T-helper 1 cell (primary cell): ENCODE results near the gene PVR.
"Not testable (repeated sequence)": the region's sequence is repeated elsewhere in the genome, so short reads cannot be mapped to it uniquely, and the experiment has no call there.

Experiments
- DNase-seq, 5 donors: peaks; one replicate each; pipeline ENCODE4 v3.0.0-alpha.2; 2012 to 2020

The PVR gene

DNA sequence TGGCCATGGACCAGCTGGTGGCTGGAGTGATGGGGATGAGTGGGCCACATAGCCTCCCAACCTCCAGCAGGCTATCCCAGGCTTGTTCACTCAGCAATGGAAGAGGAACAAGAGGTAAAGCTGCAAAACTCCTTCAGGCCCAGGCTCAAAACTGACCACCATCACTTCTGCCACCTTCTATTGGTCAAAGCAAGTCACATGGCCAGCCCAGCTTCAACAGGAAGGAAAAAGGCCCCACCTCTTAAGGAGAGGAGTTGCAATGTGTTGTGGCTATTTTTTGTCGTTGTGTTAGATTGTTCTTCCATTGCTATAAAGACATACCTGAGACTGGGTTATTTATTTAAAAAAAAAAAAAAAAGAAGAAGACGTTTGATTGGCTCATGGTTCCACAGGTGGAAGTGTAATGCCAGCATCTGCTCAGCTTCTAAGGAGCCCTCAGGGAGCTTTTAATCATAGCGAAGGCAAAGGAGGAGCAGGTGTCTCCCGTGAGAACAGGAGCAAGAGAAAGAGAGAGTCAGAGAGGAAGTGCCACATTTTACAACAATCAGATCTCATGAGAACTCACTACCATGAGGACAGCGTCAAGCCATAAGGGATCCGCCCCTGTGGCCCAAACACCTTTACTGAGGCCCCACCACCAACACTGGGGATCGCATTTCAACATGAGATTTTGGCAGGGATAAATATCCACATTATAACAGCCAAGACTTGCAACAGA, 24.9 kb upstream of the PVR start:
- DNase-seq = no peak

DNA sequence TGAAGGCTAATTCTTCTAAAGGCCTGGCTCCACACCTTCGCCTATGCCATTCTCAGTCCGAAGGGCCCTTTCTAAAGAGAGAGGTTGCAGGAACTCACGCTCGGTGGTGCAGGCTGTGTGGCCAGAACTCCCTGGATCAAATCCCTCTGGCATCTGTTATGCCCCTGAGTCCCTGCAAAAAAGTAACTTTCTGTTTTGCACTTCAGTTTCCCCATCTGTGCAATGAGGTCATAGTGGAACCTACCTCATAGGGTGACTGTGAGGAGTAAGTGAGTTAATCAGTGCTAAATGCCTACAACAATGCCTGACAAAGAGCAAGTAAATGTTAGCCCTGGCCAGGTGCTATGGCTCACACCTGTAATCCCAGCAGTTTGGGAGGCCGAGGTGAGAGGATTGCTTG, 23.0 kb upstream of the PVR start:
- no peak for DNase-seq

DNA sequence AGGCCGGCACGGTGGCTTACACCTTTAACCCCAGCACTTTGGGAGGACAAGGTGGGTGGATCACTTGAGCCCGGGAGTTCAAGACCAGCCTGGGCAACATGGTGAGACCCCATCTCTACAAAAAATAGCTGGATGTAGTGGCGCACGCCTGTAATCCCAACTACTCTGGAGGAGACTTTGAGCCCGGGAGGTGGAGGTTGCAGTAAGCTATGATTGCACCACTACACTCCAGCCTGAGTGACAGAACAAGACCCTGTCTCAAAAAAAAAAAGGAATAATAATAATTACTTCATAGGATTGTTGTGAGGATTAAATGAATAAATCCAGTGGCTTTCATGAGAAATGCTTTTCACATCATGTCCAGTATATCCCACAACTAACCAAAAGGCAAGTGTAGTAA, 22.3 kb upstream of the PVR start:
- no peak for DNase-seq

DNA sequence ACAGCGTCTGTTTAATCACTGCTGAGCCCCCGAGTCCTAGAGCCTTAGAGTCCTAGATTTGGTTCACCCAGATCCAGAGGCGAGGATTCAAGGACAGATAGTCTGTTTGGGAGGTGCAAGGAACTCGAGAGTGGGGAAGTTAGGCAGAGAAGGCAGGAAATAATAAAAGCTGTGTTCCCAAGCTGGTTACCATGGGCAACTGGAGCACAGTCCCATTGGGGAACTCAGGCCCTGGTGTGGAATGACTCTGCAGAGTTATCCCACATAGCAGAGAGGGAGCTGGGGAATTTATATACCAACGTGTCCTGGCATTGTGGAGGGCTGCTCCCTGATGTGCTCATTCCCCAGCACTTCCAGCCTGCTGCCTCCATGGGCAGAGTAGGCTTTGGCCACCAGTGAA, 20.6 kb upstream of the PVR start:
- DNase-seq = no peak

DNA sequence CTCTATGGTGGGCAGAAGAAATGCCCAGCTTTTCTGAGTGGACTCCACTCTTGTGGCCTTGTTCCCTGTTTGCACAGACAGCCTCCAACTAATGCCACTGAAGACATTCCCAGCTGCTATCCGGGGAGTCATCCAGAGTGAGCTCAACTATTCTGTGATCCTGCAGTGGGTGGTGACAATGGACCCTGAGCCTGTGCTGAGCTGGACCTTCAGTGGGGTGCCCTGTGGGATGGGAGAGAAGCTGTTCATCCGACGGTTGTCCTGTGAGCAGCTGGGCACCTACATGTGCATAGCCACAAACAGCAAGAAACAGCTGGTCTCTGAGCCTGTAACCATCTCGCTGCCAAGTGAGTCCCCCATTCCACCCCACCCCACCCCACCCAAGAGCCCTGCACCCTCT, 20.1 kb upstream of the PVR start:
- DNase-seq = no peak

DNA sequence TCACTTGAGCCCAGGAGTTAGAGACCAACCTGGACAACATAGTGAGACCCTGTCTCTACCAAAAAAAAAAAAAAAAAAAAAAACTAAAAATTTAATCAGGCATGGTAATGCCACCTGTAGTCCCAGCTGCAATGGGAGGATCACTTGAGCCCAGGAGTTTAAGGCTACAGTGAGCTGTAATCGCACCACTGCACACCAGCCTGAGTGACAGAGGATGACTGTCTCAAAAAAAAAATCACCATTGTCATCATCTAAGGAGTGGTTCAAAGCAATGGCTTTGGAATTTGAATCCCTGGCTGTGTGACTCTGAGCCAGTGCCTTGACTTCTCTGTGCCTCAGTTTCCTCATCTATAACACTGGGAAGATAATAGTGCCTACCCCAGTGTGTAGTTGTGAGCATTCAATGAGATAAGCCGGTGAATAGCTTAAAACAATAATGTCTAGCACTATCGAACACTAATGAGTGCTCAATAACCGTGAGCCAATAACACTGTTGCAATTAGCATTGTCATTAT, 18.8 kb upstream of the PVR start:
- no peak for DNase-seq

DNA sequence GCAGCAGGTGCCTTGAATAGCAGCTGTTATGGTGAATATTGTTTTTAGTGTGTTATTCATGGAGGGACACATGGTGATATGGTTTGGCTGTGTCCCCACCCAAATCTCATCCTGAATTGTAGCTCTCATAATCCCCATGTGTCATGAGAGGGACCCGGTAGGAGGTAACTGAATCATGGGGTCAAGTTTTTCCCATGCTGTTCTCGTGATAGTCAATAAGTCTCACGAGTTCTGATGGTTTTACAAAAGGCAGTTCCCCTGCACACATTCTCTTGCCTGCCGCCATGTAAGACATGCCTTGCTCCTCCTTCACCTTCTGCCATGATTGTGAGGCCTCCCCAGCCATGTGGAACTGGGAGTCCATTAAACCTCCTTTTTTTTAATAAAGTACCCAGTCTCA, 18.1 kb upstream of the PVR start:
- DNase-seq = not testable (repeated sequence)

DNA sequence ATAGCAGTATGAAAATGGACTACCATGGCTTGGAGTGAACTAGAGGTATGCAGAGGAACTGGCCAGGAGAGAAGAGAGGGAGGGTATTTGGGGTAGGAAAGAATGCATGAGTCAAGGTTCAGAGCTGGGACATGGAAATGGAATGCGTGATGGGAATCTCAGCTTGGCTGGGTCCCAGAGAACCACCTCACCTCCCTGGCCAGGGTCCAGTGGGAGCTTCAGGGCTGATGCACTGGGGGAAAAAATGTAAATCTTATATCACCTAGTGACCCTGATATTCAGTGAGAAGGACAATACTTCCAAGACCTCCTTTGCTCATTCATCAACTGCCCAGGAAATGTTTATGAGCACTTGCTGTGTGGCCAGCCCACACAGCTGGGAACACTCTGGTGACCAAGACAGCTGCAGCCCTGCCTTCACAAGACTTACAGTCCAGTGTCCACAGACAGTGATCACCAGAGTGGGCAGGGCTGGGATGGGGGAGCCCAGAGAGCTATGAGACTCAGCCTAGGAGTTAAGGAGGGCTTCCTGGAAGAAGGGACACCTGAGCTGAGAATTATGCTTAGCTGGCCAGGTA, 17.6 kb upstream of the PVR start:
- DNase-seq = no peak

DNA sequence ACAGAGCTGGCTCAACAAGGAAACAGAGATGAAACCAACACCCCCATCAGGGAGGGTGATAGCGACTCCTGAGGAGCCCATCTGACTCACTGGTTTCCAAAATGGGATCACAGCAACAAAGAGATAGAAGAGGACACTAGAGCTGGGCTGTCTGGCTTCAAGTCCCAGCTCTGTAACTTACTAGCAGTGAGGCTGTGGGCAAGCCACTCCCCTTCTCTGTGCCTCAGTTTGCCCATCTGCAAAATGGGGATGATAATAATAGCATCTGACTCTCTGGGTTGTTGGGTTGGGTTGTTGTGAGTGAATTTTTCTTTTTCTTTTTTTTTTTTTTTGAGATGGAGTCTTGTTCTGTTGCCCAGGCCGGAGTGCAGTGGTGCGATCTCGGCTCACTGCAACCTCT, 16.1 kb upstream of the PVR start:
- DNase-seq = no peak

DNA sequence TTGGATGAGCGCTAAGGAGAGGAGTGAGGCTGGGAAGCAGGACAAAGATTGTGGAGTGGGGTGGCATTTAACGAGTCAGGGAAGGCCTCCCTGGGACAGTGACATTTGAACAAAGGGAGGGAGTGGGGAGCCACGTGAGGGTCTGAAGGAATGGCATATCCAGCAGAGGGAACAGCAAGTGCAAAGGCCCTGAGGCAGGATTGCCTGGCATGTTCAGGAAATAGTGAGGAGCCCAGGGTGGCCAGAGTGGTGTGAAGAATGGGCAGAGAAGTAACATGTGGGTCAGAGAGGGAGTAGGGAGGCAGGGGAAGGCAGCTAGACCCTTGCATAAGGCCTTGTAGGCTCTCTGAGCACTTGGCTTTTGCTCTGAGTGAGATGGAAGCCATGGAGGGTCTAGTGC, 14.9 kb upstream of the PVR start:
- no peak for DNase-seq

DNA sequence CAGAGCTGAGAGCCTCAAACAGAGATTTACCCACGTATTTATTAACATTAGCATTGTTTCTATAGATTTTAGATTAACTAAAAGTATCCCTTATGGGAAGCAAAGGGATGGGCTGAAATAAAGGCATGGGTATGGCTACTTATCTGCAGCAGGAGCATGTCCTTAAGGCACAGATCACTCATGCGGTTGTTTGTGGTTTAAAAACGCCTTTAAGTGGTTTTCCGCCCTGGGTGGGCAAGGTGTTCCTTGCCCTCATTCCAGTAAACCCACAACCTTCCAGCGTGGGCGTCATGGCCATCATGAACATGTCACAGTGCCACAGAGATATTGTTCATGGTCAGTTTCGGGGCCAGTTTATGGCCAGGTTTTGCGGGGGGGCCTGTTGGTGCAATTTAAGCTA, 12.1 kb upstream of the PVR start:
- DNase-seq = not testable (repeated sequence)

DNA sequence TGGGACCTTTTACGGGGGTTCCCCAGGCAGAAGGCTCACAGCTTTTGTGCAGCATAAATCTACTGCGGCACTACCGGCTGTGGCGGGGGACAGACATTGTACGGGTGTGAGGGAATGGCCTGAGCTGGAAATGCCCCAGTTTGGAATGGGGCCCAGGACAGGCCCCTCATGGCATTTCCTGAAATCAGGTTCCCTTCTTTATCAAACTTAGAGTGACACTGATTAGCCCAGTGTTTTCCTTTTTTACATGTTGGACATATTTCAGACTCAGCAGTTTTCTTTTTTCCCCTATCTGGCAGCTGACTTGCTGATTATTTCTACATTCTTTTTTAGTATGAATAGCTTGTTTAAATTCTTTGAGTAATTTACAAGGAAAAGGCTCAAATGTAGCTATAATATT, 9.7 kb upstream of the PVR start:
- not testable (repeated sequence) for DNase-seq

DNA sequence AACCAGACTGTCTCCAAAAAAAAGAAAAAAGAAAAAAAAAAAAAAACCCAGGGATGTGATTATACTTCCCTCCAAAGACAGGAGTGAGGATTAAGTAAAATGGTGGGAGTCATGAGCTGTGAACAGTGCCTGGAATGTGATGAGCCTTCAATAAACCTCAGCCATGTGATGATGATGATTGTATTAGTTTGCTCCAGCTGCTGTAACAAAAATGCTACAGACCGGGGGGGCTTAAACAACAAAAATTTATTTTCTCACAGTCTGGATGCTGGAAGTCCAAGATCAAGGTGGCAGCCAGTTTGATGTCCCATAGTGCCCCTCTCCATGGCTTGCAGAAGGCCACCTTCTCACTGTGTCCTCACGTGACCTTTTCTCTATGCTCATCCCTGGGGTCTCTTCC, 8.9 kb upstream of the PVR start:
- DNase-seq = no peak

DNA sequence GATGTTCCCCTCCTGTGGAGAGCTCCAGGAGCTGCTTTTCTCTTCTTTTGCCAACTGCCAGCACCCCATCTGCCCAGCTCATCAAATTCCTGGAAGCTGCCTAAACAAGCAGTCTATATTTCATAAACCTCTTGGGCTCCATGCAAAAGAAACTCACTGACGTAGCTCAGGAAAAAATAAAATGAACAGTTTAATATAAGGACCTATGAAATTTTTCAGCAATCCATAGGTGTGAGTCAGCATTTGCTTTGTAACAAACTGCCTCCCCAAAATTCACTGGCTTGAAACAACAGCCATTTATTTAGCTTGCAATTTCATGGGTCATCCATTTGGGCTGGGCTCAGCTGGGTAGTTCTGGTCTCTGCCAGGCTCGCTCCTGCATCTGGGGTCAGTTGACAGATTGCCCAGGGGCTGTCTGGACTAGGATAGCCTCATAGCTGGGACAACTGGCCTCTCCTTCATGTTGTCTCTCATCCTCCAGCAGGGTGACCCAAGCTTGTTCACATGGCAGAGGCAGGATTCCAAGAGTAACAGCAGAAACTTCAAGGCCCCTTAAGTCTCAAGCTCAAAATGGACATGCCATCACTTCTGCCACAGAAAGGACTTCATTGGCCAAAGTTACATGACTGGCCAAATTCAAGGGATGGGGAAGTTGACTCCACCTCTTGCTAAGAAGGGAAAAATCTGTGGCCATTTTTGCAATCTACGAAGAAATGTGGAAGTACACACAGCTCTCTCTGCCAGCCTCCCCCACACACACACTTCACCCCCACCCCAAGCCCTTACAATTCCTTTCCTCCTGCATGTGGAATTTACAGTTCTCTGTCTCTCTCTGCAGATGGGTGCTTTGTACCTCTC, 7.9 kb upstream of the PVR start:
- DNase-seq = no peak

DNA sequence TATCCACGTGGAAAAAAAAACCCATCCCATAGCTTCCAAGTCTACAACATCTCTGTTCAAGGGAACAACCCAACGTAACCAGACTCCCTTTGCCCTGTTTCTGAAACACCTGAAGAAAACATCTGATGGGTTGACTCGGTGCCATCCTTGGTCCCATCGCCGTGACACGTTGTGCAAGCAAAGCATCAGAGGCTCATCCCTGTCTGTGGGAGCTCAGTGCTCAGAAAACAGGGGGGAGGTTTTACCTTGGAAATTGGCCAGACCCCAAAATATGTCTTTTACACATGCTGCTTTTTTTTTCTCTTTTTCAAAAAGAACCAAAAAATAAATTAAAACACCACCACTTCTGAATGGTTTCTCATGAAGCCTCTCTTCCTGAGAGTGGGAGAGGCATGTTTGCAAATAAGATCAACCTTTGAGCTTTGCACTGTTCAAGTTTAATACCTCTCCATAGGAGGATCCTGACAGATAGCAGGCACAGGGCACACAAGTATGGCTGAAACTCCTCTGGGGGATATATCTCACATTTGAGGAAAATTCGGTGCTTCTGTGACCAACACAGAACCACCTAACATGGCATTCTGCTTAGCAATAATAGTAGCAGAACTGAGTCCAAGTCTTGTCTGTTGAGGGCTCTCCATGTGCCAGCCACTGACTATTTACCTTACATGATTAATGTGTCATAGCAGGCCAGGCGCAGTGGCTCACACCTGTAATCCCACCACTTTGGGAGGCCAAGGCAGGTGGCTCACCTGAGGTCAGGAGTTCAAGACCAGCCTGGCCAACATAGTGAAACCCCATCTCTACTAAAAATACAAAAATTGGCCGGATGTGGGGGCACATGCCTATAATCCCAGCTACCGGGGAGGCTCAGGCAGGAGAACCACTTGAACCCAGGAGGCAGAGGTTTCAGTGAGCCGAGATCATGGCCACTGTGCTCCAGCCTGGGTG, 7.0 kb upstream of the PVR start:
- DNase-seq = no peak

DNA sequence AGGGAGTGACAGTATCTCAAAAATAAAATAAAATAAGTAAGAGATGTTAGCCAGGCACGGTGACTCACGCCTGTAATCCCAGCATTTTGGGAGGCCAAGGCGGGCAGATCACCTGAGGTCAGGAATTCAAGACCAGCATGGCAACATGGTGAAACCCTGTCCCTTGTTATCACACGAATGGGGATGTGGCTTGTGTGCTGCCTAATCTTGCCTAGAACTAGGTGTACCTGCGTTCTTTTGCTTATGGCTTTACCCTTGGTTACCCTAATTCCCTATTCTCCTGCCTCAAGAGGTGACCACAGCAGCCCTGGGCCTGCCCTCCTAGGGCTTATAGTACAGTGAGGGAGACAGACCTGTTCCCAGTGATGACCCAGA, 6.3 kb upstream of the PVR start:
- DNase-seq = no peak

DNA sequence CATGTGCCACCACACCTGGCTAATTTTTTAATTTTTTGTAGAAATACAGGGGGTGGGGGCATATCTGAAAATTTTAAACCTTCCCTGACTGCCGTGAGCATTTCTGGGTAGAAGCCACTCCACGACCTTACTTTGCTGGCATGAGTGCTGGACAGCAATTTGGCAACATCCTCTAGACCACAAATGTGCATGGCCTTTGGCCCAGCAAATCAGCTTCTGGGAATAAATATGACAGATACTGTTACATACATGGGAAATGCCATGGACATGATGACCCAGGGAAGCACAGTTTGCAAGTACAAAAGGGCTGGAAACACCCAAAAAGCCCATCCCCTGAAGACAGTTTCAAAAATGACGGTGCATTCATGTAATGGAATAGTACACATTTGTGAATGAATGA, 3.2 kb upstream of the PVR start:
- DNase-seq = no peak

DNA sequence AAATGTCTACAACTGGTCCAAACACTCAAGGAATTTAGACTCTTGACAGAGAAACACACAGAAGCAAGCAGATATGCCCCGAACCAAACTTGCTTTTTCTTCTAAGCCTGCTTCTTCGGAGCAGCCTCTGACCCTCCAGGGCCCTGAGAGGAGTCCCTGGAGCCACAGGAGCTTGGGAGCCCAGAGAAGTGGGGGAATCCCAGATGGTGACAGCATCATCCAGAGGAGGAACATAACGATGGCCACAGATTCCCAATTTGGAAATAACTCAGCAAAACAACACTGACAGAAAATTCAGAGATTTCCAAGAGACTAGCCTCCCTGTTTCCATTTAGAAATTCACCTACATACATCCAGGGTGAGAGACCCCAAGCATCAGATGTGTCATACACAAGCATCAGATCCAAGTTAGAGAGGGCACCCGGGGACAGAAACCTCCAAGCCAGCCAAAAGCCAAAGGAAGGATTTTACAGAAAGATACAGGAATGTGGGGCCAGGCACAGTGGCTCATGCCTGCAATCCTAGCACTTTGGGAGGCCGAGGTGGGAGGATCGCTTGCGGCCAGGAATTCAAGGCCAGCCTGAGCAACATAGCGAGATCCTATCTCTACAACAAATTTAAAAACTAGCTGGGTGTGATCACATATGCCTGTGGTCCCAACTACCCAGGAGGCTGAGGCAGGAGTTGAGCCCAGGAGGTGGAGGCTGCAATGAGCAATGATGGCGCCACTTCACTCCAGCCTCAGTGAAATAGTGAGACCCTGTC, 2.0 kb upstream of the PVR start:
- DNase-seq = no peak

DNA sequence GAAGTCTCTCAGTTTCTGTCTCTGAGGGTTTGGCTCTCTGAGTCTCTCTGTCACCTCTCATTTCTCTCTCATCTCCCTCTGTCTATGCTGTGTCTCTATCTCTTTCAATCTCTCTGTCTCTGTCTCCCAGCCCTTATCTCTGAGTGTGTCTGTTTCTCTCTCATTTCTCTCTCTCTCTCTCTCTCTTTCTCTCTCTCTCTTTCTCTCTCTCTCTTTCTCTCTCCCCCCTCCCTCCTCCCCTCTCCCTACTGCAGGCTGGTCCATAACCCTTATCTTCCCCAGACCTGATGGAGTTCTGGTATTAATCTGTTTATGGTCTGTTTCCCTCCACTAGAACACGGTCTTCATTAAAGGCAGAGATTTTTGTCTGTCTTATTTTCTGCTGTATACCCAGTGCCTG, 1.3 kb upstream of the PVR start:
- no peak for DNase-seq

DNA sequence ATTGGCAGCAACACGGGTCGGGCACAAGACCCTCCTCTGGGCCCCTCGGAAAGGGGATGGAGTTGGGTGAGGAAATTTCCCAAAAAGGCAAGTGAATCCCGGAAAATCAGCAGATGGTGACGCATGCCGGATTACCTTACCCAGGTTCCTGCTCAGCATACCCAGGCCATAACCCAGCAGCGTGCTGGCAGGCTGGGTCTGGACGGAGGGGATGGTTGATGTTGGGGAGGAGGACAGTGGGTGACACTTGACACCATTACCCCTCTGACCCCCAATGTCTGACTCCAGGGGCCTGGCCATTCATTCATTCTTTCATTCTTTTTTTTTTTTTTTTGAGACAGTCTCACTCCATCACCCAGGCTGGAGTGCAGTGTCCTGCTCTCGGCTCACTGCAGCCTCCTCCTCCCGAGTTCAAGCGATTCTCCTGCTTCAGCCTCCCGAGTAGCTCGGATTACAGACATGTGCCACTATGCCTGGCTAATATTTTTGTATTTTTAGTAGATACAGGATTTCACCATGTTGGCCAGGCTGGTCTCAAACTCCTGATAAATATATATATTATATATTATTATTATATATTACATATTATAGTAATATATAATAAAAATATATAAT, 799 bp downstream of the PVR start:
- DNase-seq = no peak

DNA sequence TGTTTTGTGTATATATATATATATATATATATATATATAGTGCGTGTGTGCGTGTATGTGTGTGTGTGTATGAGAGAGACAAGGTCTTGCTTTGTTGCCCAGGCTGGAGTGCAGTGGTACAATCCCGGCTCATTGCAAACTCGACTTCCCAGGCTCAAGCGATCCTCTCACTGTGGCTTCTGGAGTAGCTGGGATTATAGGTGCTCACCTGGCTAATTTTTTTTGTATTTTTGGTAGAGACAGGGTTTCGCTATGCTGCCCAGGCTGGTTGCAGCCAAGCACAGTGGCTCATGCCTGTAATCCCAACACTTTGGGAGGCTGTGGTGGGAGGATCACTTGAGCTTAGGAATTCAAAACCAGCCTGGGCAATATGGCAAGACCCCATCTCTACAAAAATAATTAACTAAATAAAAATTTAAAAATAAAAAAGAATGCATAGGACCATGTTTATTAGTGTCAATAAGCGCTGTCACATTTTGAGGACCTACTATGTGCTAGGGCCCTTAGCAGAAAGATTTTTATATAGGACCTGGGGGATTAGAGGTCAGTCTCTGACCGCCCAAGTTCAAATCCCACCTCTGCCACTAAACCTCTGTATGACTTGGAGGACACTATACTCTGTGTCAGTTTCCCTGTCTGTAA, 1.8 kb downstream of the PVR start:
- DNase-seq = no peak
